ENCODE data around the gene RBSN.
"Not testable (repeated sequence)": the region's sequence is repeated elsewhere in the genome, so short reads cannot be mapped to it uniquely, and the experiment has no call there.

Gene RBSN

GRCh38 chr3:15098503-15099363 is at the start of gene RBSN:
RBSN (minus strand) TSS chr3:15099148; CDS start chr3:15096120, 3,028 bp downstream.
- TF ChIP-seq, protein P1, sequence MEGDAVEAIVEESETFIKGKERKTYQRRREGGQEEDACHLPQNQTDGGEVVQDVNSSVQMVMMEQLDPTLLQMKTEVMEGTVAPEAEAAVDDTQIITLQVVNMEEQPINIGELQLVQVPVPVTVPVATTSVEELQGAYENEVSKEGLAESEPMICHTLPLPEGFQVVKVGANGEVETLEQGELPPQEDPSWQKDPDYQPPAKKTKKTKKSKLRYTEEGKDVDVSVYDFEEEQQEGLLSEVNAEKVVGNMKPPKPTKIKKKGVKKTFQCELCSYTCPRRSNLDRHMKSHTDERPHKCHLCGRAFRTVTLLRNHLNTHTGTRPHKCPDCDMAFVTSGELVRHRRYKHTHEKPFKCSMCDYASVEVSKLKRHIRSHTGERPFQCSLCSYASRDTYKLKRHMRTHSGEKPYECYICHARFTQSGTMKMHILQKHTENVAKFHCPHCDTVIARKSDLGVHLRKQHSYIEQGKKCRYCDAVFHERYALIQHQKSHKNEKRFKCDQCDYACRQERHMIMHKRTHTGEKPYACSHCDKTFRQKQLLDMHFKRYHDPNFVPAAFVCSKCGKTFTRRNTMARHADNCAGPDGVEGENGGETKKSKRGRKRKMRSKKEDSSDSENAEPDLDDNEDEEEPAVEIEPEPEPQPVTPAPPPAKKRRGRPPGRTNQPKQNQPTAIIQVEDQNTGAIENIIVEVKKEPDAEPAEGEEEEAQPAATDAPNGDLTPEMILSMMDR (IDR thresholded peaks at IDR 0.05; ENCODE audit: insufficient read depth, low read length, poor library complexity, severe bottlenecking), result no peak
- Histone ChIP-seq H3K36me3 (ENCODE audit: control insufficient read depth, insufficient read depth, low read length) (peaks cover 6% of the 10 kb centered on the region), H3K4me3 (replicated peaks; ENCODE audit: low read depth, low read length) (peak within 1 kb of the TSS; percentile 81), H3K27me3 (replicated peaks; ENCODE audit: control insufficient read depth, insufficient read depth, low read length) (no peaks in the 10 kb centered on the region)
- peak; percentile 97 for DNase-seq (ENCODE audit: extremely low read depth, insufficient read length)

DNA sequence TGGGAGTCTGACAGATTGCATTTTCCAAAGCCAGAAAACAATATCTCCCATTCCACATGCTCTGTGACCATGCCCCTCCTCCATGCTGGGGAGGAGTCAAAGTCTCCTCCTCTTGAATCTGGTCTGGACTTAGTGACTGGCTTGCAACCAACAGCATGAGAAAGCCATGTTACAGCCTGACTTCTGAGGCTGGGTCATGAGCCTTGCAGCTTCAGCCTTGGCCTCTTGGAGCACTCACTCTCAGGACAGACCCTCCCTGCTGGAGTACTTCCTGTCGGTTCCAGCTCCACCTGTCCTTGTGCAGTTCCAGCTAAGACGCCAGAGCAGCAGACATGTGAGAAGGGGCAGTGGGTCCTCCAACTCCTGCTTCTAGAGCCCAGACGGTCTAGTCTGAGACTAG is 49.7 kb upstream of the RBSN start:
- H3K36me3 ChIP-seq (ENCODE audit: control insufficient read depth, insufficient read depth, low read length), result no peaks in the 10 kb centered on the region
- no peak overlapping the region for H3K4me3 ChIP-seq (replicated peaks; ENCODE audit: low read depth, low read length)
- no peaks in the 10 kb centered on the region; the same call in 1 of the 2 replicates for H3K27me3 ChIP-seq (replicated peaks; ENCODE audit: control insufficient read depth, insufficient read depth, low read length)
- DNase-seq (ENCODE audit: extremely low read depth, insufficient read length), result no peak
- TF ChIP-seq, protein P1 (IDR thresholded peaks at IDR 0.05; ENCODE audit: insufficient read depth, low read length, poor library complexity, severe bottlenecking), result no peak

GRCh38 chr3:15136885-15137284 is 37.9 kb upstream of the RBSN start:
- H3K4me3 ChIP-seq (replicated peaks; ENCODE audit: low read depth, low read length); H3K36me3 ChIP-seq (ENCODE audit: control insufficient read depth, insufficient read depth, low read length); DNase-seq (ENCODE audit: extremely low read depth, insufficient read length); H3K27me3 ChIP-seq (replicated peaks; ENCODE audit: control insufficient read depth, insufficient read depth, low read length): not testable (repeated sequence)

DNA sequence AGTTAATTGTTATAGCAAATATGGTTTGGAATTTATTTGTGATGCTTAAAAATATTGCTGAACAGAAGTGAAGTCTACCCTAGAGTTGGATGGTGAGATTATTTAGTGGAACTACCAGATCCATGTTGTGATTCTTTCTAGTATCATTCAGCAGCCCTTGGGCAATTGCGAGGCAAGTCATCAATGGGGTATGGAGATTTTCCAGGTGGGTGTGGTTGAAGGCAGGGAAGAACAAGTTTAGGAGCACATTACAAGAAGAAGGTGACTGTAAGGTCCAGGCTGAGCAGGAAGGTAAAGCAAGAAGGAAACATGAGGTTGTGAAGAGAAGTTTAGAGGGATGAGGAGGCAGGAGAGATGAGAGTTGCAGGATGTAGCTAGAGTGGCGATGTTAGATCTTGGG is 36.0 kb upstream of the RBSN start:
- not testable (repeated sequence) for H3K27me3 ChIP-seq (replicated peaks; ENCODE audit: control insufficient read depth, insufficient read depth, low read length); DNase-seq (ENCODE audit: extremely low read depth, insufficient read length); H3K36me3 ChIP-seq (ENCODE audit: control insufficient read depth, insufficient read depth, low read length); H3K4me3 ChIP-seq (replicated peaks; ENCODE audit: low read depth, low read length)

DNA sequence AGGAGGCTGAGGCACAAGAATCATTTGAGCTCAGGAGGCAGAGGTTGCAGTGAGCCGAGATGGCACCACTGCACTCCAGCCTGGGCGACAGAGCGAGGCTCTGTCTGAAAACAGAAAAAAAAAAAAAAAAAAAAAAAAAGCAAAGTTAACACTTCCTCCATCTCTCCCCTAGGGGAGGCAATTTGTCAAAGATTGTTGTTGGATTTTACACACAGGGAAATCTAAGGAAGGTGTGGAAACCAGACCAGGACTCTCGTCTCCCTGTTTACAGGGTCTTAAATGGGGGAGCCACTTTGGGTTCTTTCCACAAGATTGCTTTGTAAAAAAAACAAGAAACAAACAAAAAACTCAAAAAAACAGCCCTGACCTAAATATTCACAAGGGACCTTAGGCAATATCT is 29.5 kb upstream of the RBSN start:
- not testable (repeated sequence) for H3K27me3 ChIP-seq (replicated peaks; ENCODE audit: control insufficient read depth, insufficient read depth, low read length); H3K4me3 ChIP-seq (replicated peaks; ENCODE audit: low read depth, low read length); H3K36me3 ChIP-seq (ENCODE audit: control insufficient read depth, insufficient read depth, low read length); DNase-seq (ENCODE audit: extremely low read depth, insufficient read length)

GRCh38 chr3:15126975-15127374 is 28.0 kb upstream of the RBSN start:
- H3K4me3 ChIP-seq (replicated peaks; ENCODE audit: low read depth, low read length); DNase-seq (ENCODE audit: extremely low read depth, insufficient read length); H3K27me3 ChIP-seq (replicated peaks; ENCODE audit: control insufficient read depth, insufficient read depth, low read length); H3K36me3 ChIP-seq (ENCODE audit: control insufficient read depth, insufficient read depth, low read length): not testable (repeated sequence)

- no peak overlapping the region for H3K4me3 ChIP-seq (replicated peaks; ENCODE audit: low read depth, low read length)
- H3K27me3 ChIP-seq (replicated peaks; ENCODE audit: control insufficient read depth, insufficient read depth, low read length), result no peaks in the 10 kb centered on the region
- TF ChIP-seq, protein P1 (IDR thresholded peaks at IDR 0.05; ENCODE audit: insufficient read depth, low read length, poor library complexity, severe bottlenecking), result no peak
- no peak for DNase-seq (ENCODE audit: extremely low read depth, insufficient read length)
- no peaks in the 10 kb centered on the region for H3K36me3 ChIP-seq (ENCODE audit: control insufficient read depth, insufficient read depth, low read length)
These were observed 23.4 kb upstream of the RBSN start for GRCh38 chr3:15122398-15122797.

DNA sequence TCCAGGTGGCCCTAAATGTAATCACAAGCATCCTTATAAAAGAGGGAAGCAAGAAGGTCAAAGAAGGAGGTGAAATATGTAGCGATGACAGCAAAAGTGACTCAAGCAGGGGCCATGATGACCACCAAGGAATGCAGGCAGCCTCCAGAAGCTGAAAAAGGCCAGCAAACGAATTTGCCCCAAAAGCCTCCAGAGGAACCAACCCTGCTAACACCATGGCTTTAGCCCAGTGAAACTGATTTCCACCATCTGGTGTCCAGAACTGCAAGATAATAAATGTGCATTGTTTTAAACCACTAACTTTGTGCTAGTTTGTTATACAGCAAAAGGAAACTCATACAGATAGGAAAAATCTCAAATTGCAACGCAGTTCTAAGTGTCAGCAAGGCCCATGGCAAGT is 23.0 kb upstream of the RBSN start:
- H3K36me3 ChIP-seq (ENCODE audit: control insufficient read depth, insufficient read depth, low read length), result no peaks in the 10 kb centered on the region
- no peaks in the 10 kb centered on the region for H3K27me3 ChIP-seq (replicated peaks; ENCODE audit: control insufficient read depth, insufficient read depth, low read length)
- no peak for DNase-seq (ENCODE audit: extremely low read depth, insufficient read length)
- no peak overlapping the region for H3K4me3 ChIP-seq (replicated peaks; ENCODE audit: low read depth, low read length)
- TF ChIP-seq, protein P1 (IDR thresholded peaks at IDR 0.05; ENCODE audit: insufficient read depth, low read length, poor library complexity, severe bottlenecking), result no peak
